ENCODE results near the gene CNTN5. TPM values are rescaled to one million over a fixed set of nuclear protein-coding genes. Genes with fewer than 3 reads are reported as not detected.

Gene CNTN5
- total and polyA plus RNA-seq, 2 donors (not counting 1 experiment from before 2014, with no cell fraction given) = not detected

GRCh38 chr11:99631618-99632017, 610.9 kb downstream of the CNTN5 start:
- H2AFZ ChIP-seq (ENCODE audit: insufficient read depth, low read depth, low read length, poor library complexity, severe bottlenecking) = no peak overlapping the region
- no CpG with 5 or more reads among the region's 1 CpG for WGBS (ENCODE audit: insufficient coverage)
- H3K36me3 ChIP-seq (replicated peaks in 1 of 2; ENCODE audit: control extremely low read depth in 1 of 2, control insufficient read depth in 1 of 2, extremely low read depth in 1 of 2, insufficient read depth in 2 of 2, low read length in 1 of 2) = no peaks in the 10 kb centered on the region
- no peak overlapping the region for H3K27ac Mint-ChIP-seq
- no peak overlapping the region for H3K27ac ChIP-seq (ENCODE audit: low read length in 2 of 2)
- H3K79me2 ChIP-seq (ENCODE audit: control insufficient read depth, insufficient read depth, low read length) = no peaks in the 10 kb centered on the region
- no peaks in the 10 kb centered on the region for H3K9me3 Mint-ChIP-seq (ENCODE audit: insufficient read depth)
- H3K9me3 ChIP-seq (ENCODE audit: control extremely low read depth in 1 of 3, control insufficient read depth in 2 of 3, insufficient read depth in 1 of 3, low read length in 2 of 3) = no peaks in the 10 kb centered on the region
- no peak overlapping the region for H3K9ac ChIP-seq (ENCODE audit: low read length)
- ATAC-seq (ENCODE audit: low read depth) (no peak), DNase-seq (no peak)
- POLR2A ChIA-PET = no interaction called here
- intact Hi-C loops (cut with micrococcal nuclease) = no loop called here
- CTCF ChIA-PET = no interaction called here
- H3K4me1 ChIP-seq (ENCODE audit: control insufficient read depth in 2 of 2, insufficient read depth in 2 of 2, low read length in 2 of 2) = no peaks in the 10 kb centered on the region
- H3K4me1 Mint-ChIP-seq = no peaks in the 10 kb centered on the region
- TF ChIP-seq CTCF (IDR thresholded peaks at IDR 0.05) = no peak
- TF ChIP-seq EZH2 (IDR thresholded peaks at IDR 0.05; ENCODE audit: borderline replicate concordance, insufficient read depth, low read depth, low read length, poor library complexity, severe bottlenecking) = no peak
- H3K27me3 Mint-ChIP-seq = no peaks in the 10 kb centered on the region
- H3K4me3 Mint-ChIP-seq = no peak overlapping the region
- no peaks in the 10 kb centered on the region for H3K27me3 ChIP-seq (replicated peaks in 1 of 4; ENCODE audit: control extremely low read depth in 1 of 4, control insufficient read depth in 3 of 4, insufficient read depth in 4 of 4, low read length in 3 of 4)
- H3K4me2 ChIP-seq (replicated peaks; ENCODE audit: low read depth, low read length, poor library complexity, severe bottlenecking) = no peak overlapping the region
- H4K20me1 ChIP-seq (ENCODE audit: control insufficient read depth, insufficient read depth, low read length, poor library complexity, severe bottlenecking) = no peaks in the 10 kb centered on the region
- H3K4me3 ChIP-seq (ENCODE audit: control extremely low read depth in 1 of 5, extremely low read depth in 1 of 5, insufficient read depth in 1 of 5, low read depth in 2 of 5, low read length in 4 of 5) = no peak overlapping the region

- no CpG with 5 or more reads among the region's 2 CpGs for WGBS (ENCODE audit: insufficient coverage)
- Histone ChIP-seq H3K27me3 (replicated peaks in 1 of 4; ENCODE audit: control extremely low read depth in 1 of 4, control insufficient read depth in 3 of 4, insufficient read depth in 4 of 4, low read length in 3 of 4) (no peaks in the 10 kb centered on the region), H3K9me3 (ENCODE audit: control extremely low read depth in 1 of 3, control insufficient read depth in 2 of 3, insufficient read depth in 1 of 3, low read length in 2 of 3) (no peaks in the 10 kb centered on the region), H3K4me1 (ENCODE audit: control insufficient read depth in 2 of 2, insufficient read depth in 2 of 2, low read length in 2 of 2) (no peaks in the 10 kb centered on the region), H3K4me3 (ENCODE audit: control extremely low read depth in 1 of 5, extremely low read depth in 1 of 5, insufficient read depth in 1 of 5, low read depth in 2 of 5, low read length in 4 of 5) (no peak overlapping the region), H2AFZ (ENCODE audit: insufficient read depth, low read depth, low read length, poor library complexity, severe bottlenecking) (no peak overlapping the region), H3K9ac (ENCODE audit: low read length) (no peak overlapping the region), H3K79me2 (ENCODE audit: control insufficient read depth, insufficient read depth, low read length) (no peaks in the 10 kb centered on the region), H3K4me2 (replicated peaks; ENCODE audit: low read depth, low read length, poor library complexity, severe bottlenecking) (no peak overlapping the region), H3K27ac (ENCODE audit: low read length in 2 of 2) (no peak overlapping the region), H4K20me1 (ENCODE audit: control insufficient read depth, insufficient read depth, low read length, poor library complexity, severe bottlenecking) (no peaks in the 10 kb centered on the region), H3K36me3 (replicated peaks in 1 of 2; ENCODE audit: control extremely low read depth in 1 of 2, control insufficient read depth in 1 of 2, extremely low read depth in 1 of 2, insufficient read depth in 2 of 2, low read length in 1 of 2) (no peaks in the 10 kb centered on the region)
- DNase-seq (no peak), ATAC-seq (ENCODE audit: low read depth) (no peak)
- Mint-ChIP-seq H3K4me3 (no peak overlapping the region), H3K9me3 (ENCODE audit: insufficient read depth) (no peaks in the 10 kb centered on the region), H3K27ac (no peak overlapping the region), H3K4me1 (no peaks in the 10 kb centered on the region), H3K27me3 (no peaks in the 10 kb centered on the region)
- POLR2A ChIA-PET = no interaction called here
- CTCF ChIA-PET = no interaction called here
- intact Hi-C loops (cut with micrococcal nuclease) = no loop called here
- no peak for TF ChIP-seq CTCF (IDR thresholded peaks at IDR 0.05)
- TF ChIP-seq EZH2 (IDR thresholded peaks at IDR 0.05; ENCODE audit: borderline replicate concordance, insufficient read depth, low read depth, low read length, poor library complexity, severe bottlenecking) = no peak
Measured at GRCh38 chr11:99632969-99633368, 612.2 kb downstream of the CNTN5 start.

All from B cell (primary cell).